GM18505 (cell line): ENCODE measurements around the gene COL26A1.
"Not testable (repeated sequence)": the region's sequence is repeated elsewhere in the genome, so short reads cannot be mapped to it uniquely, and the experiment has no call there.

Source experiments
- ATAC-seq: cut with Tn5 transposase; IDR thresholded peaks from one replicate; pipeline ENCODE4 v1.9.1; 2021; ENCODE audit not compliant: unreplicated experiment
- POLR2A ChIP-seq: IDR thresholded peaks from 4 replicates; pipeline ENCODE4 v1.6.1; 2011; ENCODE audit warnings: borderline replicate concordance; ENCODE audit not compliant: insufficient read depth, insufficient read length; ENCODE audit errors: extremely low read depth

COL26A1 gene

DNA sequence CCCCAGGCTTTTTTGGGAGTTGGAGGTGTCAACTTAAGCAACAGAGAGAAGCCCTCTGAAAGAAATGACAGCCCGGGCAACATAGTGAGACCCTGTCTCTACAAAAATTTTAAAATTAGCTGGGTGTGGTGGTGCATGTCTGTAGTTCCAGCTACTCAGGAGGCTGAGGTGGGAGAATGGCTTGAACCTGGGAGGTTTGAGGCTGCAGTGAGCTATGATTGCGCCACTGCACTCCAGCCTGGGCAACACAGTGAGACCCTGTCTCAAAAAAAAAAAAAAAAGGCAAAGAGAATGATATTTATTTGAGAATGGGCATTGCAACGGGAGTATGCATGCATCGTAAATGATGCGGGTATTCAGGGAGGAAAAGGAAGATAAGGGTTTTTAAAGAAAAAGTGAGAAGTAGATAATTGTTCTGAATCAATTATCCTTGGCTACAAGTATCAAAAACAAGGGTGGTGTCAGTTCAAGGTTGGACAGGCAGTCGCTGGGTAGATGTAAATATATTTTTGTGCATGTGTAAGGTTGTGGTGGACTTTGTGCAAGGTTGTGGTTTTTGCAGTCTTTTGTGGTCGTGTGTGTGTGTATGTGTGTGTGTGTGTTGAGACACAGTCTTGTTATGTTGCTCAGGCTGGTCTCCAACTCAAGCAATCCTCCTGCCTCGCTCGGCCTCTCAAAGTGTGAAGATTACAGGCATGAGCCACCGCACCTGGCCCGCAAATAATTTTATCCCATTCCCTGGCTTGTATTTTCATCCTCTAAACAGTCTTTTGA lies 65.6 kb downstream of the COL26A1 start:
- TF ChIP-seq POLR2A: no peak
- ATAC-seq: no peak

DNA sequence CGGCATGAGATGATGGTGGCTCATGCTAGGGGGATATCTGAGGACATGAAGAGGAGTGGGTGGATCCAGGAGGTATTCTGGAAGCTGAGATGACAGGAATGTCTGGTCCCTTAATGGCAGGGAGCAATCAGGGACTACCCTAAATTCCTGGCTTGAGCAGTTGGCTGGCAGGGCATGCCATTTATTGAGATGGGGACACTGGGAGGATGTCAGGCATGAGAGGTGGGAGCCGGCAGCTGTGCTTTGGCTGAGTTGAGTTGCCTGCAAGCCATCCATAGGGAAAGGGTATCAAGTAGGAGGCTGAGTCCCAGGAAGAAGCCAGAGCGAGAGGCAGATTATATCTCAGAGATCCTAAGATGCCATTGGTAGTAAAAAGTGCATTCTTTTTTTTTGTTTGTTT lies 69.6 kb downstream of the COL26A1 start:
- ATAC-seq: no peak
- no peak for TF ChIP-seq POLR2A

DNA sequence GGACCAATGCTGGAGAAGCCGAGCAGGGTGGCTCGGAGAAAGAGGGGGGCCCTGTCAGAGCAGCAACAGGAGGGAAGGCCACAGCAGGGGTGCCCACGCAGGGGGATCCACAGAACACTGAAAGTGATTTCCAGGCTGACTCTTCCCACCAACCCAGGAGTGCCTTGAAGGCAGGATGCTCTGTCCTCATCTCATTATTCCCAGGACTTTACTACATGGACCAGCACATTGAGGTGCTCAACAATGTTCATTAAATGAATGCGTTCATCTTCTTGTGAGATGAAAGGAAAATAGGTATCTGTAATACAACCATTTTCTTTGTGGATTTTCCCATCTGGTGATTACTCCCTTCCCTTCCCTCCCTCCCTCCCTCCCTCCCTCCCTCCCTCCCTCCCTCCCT lies 71.0 kb downstream of the COL26A1 start:
- ATAC-seq: no peak

GRCh38 chr7:101434155-101434554 lies 71.5 kb downstream of the COL26A1 start:
- not testable (repeated sequence) for ATAC-seq

More for the DNA sequence above, 71.0 kb downstream of the COL26A1 start:
- no peak for TF ChIP-seq POLR2A

- no peak for TF ChIP-seq POLR2A
- no peak for ATAC-seq
Measured at GRCh38 chr7:101435461-101436220, 73.0 kb downstream of the COL26A1 start.

DNA sequence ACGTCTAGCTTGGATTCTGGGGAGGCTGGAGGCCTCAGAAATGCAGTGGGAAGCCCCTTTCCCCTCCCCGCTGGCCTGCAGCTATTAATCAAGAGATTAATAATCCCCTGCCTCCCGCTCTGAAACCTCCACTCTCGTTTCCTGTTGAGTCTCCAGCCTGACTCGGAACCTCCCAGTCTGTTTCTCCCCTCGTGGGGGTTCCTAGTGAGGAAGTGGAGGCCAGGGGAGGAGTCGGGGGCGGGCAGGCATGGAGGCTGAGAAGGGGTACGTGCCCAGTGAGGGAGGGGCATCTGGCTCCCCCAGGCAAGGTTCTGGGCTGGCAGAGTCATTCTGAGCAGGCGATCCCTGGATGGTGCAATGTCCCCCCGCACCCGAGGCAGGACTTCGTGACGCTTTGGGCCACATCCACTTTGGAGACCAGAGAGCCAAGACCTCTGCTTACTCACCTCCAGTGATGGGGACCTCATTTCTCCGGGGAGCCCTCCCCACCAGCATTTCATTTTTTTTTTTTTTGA lies 73.6 kb downstream of the COL26A1 start:
- ATAC-seq: no peak
- no peak for TF ChIP-seq POLR2A

DNA sequence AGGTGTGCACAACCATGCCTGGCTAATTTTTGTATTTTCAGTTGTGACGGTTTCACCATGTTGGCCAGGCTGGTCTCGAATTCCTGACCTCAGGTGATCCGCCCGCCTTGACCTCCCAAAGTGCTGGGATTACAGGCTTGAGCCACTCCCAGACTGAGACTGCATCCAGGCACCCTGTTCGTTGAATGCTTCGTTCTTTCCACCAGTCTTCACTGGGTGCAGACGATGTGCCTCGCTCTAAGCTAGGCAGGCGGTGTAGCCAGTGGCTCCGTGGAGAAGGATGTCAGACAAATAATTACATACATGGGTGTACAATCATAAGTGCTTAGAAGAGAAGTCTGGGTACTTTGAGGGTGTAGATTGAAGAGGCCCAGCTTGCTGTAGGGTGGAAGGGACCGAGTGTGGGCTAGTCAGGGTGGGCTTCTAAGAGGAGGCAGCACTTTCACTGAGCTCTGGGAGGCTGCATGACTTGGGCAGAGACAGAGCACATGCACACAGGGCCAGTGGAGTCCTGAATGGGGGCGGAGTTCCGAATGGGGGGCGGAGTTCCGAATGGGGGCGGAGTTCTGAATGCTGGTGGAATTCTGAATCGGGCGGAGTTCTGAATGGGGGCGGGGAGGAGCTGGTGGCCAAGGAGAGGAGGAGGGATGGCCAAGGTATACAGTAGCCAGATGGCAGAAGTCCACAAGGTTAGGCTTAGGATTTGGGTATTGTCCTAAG lies 74.3 kb downstream of the COL26A1 start:
- no peak for ATAC-seq
- TF ChIP-seq POLR2A: no peak

DNA sequence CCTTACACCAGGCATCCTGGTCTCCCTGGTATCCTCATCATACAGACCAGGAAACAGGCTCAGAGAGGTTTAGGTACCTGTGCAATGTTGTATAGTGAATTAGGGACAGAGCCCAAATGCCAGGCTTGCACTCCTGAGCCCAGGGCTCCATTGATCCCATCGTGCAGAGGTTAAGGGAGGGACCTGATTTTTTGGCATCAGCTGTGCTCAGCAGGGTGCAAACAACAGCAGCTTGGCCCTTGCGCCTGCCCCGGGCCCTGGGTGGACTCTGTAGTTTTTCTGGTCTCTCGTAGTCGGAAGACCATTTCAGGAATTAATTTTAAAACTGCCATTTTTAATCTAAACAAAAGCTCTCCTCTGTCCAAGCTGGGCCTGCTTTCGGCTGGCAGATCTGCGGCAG lies 79.2 kb downstream of the COL26A1 start:
- TF ChIP-seq POLR2A: no peak
- ATAC-seq: no peak

DNA sequence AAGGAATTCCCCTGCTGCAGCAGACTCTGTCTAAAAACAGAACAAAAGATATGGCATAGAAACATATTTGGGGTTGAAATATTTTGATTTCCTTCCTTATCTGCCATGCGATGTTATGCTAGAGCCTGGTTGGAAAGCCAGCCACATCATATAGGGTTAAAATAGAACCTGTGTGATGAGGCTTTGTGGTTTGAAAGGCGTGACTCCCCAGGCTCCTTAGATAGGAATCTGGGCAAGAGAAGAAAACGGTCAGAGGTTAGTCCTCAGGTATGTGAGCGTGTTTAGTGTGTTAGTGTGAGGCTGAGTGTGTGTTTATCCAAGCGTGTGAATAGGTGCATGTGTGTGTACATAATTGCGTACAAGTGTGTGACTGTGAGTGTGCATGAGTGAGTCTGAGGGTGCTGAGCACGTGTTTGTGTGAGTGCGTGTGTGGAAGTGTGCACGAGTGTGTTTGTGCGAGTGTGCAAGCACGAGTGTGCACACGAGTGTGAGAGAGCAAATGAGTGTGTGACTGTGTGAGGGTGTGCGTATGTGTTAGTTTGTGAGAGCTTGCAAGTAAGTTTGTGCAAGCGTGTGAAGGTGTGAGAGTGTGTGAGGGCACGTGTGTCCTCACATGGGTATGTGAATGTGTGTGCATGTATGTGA lies 79.9 kb downstream of the COL26A1 start:
- TF ChIP-seq POLR2A: no peak
- no peak for ATAC-seq

GRCh38 chr7:101450064-101450463 lies 87.4 kb downstream of the COL26A1 start:
- ATAC-seq: no peak
- TF ChIP-seq POLR2A: no peak

DNA sequence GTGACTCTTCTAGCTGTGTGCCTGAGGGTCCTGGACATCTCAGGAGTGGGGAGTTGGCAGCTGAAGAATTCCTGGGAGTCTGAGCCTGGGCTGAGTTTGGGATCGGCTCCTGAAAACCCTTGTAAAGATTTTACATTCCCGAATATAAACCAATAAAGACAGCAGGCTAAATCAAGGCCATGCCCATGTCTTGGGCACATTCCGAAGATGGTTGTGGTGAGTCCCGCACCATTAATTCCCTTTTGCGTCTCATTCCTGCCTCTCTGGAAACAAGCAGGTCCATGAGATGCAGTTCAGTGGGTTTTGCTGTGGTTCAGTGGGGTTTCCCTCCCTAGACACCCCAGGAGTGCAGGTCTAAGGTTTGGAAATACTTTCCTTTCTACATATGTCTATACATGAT lies 90.9 kb downstream of the COL26A1 start:
- ATAC-seq: no peak
- TF ChIP-seq POLR2A: no peak

DNA sequence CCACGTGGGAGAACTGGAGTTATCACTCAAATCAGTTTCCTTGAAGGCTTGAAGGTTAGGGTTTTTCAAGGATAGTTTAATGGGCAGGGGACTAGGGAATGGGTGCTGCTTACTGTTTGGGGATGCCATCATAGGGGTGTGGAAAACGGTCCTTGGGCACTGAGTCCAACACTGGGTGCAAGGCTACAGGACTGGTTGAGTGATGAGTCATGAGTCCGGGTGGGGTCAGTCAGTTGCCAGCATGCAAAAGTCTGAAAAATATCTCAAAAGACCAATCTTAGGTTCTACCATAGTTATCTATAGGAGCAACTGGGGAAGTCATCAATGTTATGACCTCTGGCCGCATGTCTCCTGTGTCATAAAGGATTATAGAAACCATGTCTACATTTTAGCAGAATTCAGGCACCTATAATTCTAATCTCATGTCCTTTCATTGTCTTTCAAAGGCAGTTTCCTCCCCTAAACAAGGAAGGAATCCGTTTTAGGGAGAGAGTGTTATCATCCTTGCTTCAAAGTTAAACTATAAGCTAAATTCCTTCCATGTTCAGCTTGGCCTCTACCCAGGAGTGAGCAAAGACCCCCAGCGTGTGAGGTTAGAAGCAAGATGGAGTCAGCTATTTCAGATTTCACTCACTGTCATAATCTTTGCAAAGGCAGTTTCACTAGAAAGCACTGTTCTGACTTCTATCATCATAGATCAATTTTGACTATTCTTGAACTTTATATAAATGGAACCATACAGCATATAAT lies 94.5 kb downstream of the COL26A1 start:
- TF ChIP-seq POLR2A: no peak
- no peak for ATAC-seq

- TF ChIP-seq POLR2A: no peak
- no peak for ATAC-seq
Measured at GRCh38 chr7:101465131-101465530, 102.5 kb downstream of the COL26A1 start.

DNA sequence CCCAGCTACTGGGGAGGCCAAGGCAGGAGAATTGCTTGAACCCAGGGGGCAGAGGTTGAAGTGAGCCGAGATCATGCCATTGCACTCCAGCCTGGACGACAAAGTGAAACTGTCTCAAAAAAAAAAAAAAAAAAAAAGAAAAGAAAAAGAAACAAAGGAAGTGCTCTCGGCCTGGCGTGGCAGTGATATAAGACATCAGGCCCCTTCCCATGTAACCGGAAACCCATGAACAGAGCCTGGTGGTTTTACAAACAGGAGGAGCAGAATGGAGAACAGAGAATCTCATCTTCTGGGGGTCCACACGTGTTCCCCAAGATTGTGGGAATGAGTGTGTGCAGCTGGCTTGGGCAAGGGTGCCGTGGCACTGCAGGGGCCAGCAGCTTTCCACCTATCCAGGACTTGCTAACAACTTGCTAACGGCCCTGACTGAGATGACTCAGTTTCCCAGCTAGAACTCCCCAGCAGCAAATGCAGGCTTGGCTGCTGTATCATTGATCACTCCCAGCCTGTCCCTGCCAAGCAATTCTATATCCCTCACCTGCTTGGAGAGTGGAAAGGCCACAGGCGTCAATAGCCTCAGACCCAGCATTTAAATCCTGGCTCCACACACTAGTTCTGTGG lies 103.0 kb downstream of the COL26A1 start:
- TF ChIP-seq POLR2A: no peak
- ATAC-seq: no peak
